ENCODE results near the gene STX10. TPM values are rescaled to one million over a fixed set of nuclear protein-coding genes. Genes with fewer than 3 reads are reported as not detected.

Gene STX10
- polyA plus RNA-seq, 1 of the 3 experiments (the other 2 are of a cell fraction): 163 TPM

GRCh38 chr19:13154241-13154778 is 4.1 kb upstream of the STX10 start (continued):
- no peak for TF ChIP-seq CTCF (IDR thresholded peaks at IDR 0.05)
- TF ChIP-seq PBX3 (IDR thresholded peaks at IDR 0.05): peak; percentile 38; the same call in 1 of the 2 replicates
- TF ChIP-seq RXRA (IDR thresholded peaks at IDR 0.05; ENCODE audit: borderline replicate concordance, low read depth): no peak; the same call in 1 of the 2 replicates
- TF ChIP-seq MAX (IDR thresholded peaks at IDR 0.05; ENCODE audit: low read depth): peak; percentile 76; the same call in 1 of the 2 replicates
- TF ChIP-seq JUND (IDR thresholded peaks at IDR 0.05): peak; percentile 75
- no peak for TF ChIP-seq YY1 (IDR thresholded peaks at IDR 0.05; ENCODE audit: low read depth)
- no peak for TF ChIP-seq NRF1 (IDR thresholded peaks at IDR 0.05; ENCODE audit: low read depth, low read length)
- TF ChIP-seq SIN3A (IDR thresholded peaks at IDR 0.05; ENCODE audit: borderline replicate concordance, low read depth, low read length): peak; percentile 68; the same call in 1 of the 2 replicates
- TF ChIP-seq USF1 (IDR thresholded peaks at IDR 0.05; ENCODE audit: borderline replicate concordance, low read depth): no peak
- TF ChIP-seq TCF12 (IDR thresholded peaks at IDR 0.05): peak; percentile 70
- peak; percentile 72; the same call in 1 of the 2 replicates for TF ChIP-seq FOSL2 (IDR thresholded peaks at IDR 0.05; ENCODE audit: borderline replicate concordance, low read depth)

- Histone ChIP-seq H3K4me3 (ENCODE audit: low read depth in 2 of 2, low read length in 1 of 2) (peak overlapping the region; percentile 76 to 90), H3F3A (replicated peaks; ENCODE audit: insufficient read depth) (peaks cover 40% of the 10 kb centered on the region), H3K36me3 (replicated peaks in 1 of 2; ENCODE audit: control insufficient read depth in 1 of 2, insufficient read depth in 2 of 2, low read length in 1 of 2) (peaks cover 0 to 19% of the 10 kb centered on the region in 2 experiments), H3K9me3 (no peaks in the 10 kb centered on the region), H3K79me2 (ENCODE audit: insufficient read depth) (peaks cover 54% of the 10 kb centered on the region), H3K4me1 (ENCODE audit: control insufficient read depth in 1 of 2, insufficient read depth in 2 of 2, low read depth in 1 of 2, low read length in 1 of 2) (peaks cover 4 to 22% of the 10 kb centered on the region in 2 experiments; a peak in 1 of 4 replicates), H3K27ac (ENCODE audit: low read depth in 2 of 2, low read length in 1 of 2) (peak overlapping the region; percentile 98 to 99), H3K9ac (peak overlapping the region; percentile 93), H3K9me2 (no peaks in the 10 kb centered on the region), H2AFZ (ENCODE audit: low read depth) (no peak overlapping the region), H4K20me1 (ENCODE audit: insufficient read depth) (peaks cover 25% of the 10 kb centered on the region), H3K4me2 (peak overlapping the region; percentile 98), H3K27me3 (ENCODE audit: insufficient read depth) (no peaks in the 10 kb centered on the region)
- POLR2A ChIA-PET: interaction anchor here (0.5 to 2.8 kb wide), 11 partner anchors 9 to 921 kb away, joined by 3 to 73 read pairs (median 7); partner anchors contain the start of genes DAND5, GCDH and NACC1
- no peak for DNase-seq
- WGBS (ENCODE audit: low lambda C conversion rate): 0% methylated on average over 20 of the region's 69 CpGs
- CTCF ChIA-PET: interaction anchor here (1.0 to 2.2 kb wide), 4 partner anchors 10 to 188 kb away, joined by 3 to 11 read pairs (median 5); no protein-coding TSS in a partner anchor
- TF ChIP-seq IRF3 (IDR thresholded peaks at IDR 0.05; ENCODE audit: low read depth, low read length) (no peak), ZBTB33 (IDR thresholded peaks at IDR 0.05; ENCODE audit: borderline replicate concordance, low read depth) (0 out of 2 replicates have a peak, but pooled peaks have one; percentile 10), ELF1 (IDR thresholded peaks at IDR 0.05) (0 out of 2 replicates have a peak, but pooled peaks have one; percentile 7), RXRA (IDR thresholded peaks at IDR 0.05; ENCODE audit: borderline replicate concordance, low read depth) (0 out of 2 replicates have a peak, but pooled peaks have one; percentile 5)
Observed at GRCh38 chr19:13153569-13154240, 3.5 kb upstream of the STX10 start.
